22Rv1 (cell line): ENCODE data around the gene NRCAM.
"Not testable (repeated sequence)": the region's sequence is repeated elsewhere in the genome, so short reads cannot be mapped to it uniquely, and the experiment has no call there.

Experiments used
- H3K27ac ChIP-seq: fragments of 450-650 bp; 2 replicates; pipeline ENCODE4 v1.5.1; 2017
- CTCF ChIP-seq: fragments of 450-650 bp; IDR thresholded peaks from 2 replicates; pipeline ENCODE4 v1.5.1; 2017; ENCODE audit warnings: mild to moderate bottlenecking
- ZFX ChIP-seq: fragments of 450-650 bp; IDR thresholded peaks from 2 replicates; pipeline ENCODE4 v1.6.1; 2017; ENCODE audit warnings: antibody characterized with exemption, borderline replicate concordance

NRCAM gene

GRCh38 chr7:108278776-108279175 is 177.5 kb downstream of the NRCAM start:
- H3K27ac ChIP-seq, result no peak overlapping the region
- TF ChIP-seq ZFX (no peak), CTCF (no peak)

GRCh38 chr7:108278281-108278680 is 178.0 kb downstream of the NRCAM start:
- TF ChIP-seq ZFX (no peak), CTCF (no peak)
- no peak overlapping the region for H3K27ac ChIP-seq

- not testable (repeated sequence) for H3K27ac ChIP-seq
Measured at GRCh38 chr7:108274447-108274846, 181.8 kb downstream of the NRCAM start.

GRCh38 chr7:108272891-108273290 is 183.3 kb downstream of the NRCAM start:
- not testable (repeated sequence) for H3K27ac ChIP-seq

GRCh38 chr7:108270385-108271015 is 185.7 kb downstream of the NRCAM start:
- H3K27ac ChIP-seq, result no peak overlapping the region
- TF ChIP-seq CTCF (no peak), ZFX (no peak)

- no peak overlapping the region for H3K27ac ChIP-seq
- no peak for TF ChIP-seq ZFX
- TF ChIP-seq CTCF, result no peak
Measured at GRCh38 chr7:108268200-108268820, 187.9 kb downstream of the NRCAM start.

- no peak overlapping the region for H3K27ac ChIP-seq
Measured at GRCh38 chr7:108267615-108268014, 188.6 kb downstream of the NRCAM start.

GRCh38 chr7:108266491-108266890 is 189.7 kb downstream of the NRCAM start:
- no peak for TF ChIP-seq CTCF
- TF ChIP-seq ZFX, result no peak
- H3K27ac ChIP-seq, result no peak overlapping the region

More at GRCh38 chr7:108267615-108268014, 188.6 kb downstream of the NRCAM start:
- TF ChIP-seq ZFX (no peak), CTCF (no peak)
